Peyer's patch (tissue), 4 donors: ENCODE measurements around the gene DYNC2LI1.

ENCODE experiments used
- CTCF ChIP-seq, 6 experiments: fragments of 450-650 bp in 4 of 6; fragments of 200-600 bp in 2 of 6; sonication (generic) in 1 of 6; IDR thresholded peaks; one replicate each; pipeline ENCODE4 v1.5.1; 2017 to 2019; ENCODE audit warnings: antibody characterized with exemption in 6 of 6, mild to moderate bottlenecking in 3 of 6, moderate library complexity in 1 of 6
- POLR2A ChIP-seq, 2 donors: fragments of 450-650 bp; IDR thresholded peaks; one replicate each; pipeline ENCODE4 v1.5.1; 2017; ENCODE audit warnings: antibody characterized with exemption in 2 of 2, mild to moderate bottlenecking in 2 of 2, moderate library complexity in 2 of 2

- TF ChIP-seq CTCF (IDR thresholded peaks at IDR 0.05) (no peak), POLR2A (IDR thresholded peaks at IDR 0.05) (no peak)
Measured at GRCh38 chr2:43845181-43845580, 71.3 kb downstream of the DYNC2LI1 start.
